Hematopoietic multipotent progenitor cell treated with erythropoietin and hydrocortisone succinate and interleukin-3 and kit ligand, for 6 days (in vitro differentiated cells): Measurements from ENCODE around the gene SLC35D1.

Experiments used
- DNase-seq: peaks from one replicate; pipeline ENCODE4 v3.0.0-alpha.2; 2015

SLC35D1 gene

GRCh38 chr1:67043366-67043765 lies 10.6 kb downstream of the SLC35D1 start:
- no peak for DNase-seq

DNA sequence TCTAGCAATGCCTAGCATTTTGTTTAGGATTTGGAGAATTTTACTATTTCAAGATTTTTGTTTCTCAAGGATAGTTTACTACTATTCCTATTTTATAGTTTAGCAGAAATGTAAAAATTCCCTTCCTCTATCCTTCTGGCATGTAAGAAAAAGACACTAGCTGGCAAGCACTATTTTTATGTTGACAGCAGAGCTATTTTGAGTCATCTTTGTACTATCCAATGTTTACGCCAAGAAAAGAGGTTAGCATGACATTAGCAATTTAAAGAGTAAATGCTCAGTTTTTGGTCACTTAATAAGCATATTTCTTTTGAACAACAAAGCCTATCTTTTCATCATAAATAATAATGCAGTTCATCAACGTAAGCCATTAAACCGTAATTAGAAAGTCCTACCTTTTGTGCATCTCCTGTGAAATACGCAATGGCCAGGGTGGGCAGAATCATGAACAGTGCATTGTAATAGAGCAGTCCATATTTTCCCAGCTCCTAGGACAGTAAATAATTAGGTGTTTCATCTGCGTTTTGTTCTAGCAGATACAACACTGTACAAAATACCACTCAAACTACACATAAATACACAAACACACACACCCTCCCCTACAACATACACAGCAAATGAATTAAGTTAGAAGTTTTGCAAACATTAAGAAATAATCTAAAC lies 12.0 kb downstream of the SLC35D1 start:
- DNase-seq, result no peak

DNA sequence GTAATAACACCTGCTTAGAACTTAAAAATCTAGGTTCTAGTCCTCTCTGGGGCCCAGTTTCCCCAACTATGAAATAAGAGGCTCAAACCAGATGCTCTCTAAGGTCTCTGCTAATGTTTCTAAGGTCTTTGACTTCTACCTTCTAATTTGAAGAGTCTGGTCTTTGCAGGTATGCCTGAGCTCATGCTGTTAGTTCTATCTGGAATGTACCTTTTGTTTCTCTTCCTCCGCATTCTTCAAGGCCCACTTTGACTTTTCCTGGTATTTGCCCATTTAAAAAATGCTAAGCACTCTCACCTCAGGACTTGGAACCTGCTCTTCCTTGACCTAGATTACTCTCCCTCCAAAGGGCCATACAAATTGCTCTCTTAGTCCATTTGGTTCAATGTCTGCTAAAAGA lies 13.5 kb downstream of the SLC35D1 start:
- DNase-seq, result no peak

DNA sequence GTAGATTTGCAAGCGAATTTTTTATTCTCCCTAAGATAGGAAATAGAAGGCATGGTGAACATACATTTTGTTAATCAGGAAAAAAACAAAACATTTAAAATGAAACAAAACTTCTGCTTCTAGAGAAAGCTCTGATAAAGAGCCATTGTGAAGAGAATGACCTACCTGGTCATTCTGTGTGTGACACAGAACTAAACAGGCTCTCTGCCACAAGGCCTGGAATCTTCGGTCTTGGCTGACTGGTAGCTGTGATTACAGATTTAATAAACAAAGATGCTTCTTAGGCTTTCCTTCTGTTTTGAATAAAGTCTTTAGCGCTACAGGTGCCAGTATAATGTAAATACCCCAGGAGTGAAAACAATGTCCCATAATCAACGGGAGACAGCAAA lies 22.1 kb downstream of the SLC35D1 start:
- no peak for DNase-seq

GRCh38 chr1:67031121-67031858 lies 22.7 kb downstream of the SLC35D1 start:
- DNase-seq, result no peak

- DNase-seq, result no peak
Measured at GRCh38 chr1:67029472-67029871, 24.5 kb downstream of the SLC35D1 start.

DNA sequence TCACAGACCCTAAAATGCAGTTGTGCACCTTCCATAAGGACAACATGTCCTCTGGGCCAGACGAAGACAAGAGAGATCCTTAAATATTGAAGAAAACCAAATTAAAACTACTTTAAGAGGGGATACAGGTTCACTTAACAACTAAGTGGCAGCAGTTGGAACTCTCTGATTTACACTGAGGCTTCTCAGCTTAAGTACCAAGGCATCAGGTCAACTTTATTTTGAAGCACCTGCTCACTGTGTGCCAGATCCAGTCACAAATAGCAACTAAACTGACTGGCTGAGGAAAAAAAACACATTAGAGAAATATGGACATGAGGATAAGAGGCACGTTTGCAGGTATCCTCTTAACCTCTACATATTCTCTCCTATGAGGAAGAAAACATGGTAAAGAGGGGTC lies 33.2 kb downstream of the SLC35D1 start:
- DNase-seq, result no peak

DNA sequence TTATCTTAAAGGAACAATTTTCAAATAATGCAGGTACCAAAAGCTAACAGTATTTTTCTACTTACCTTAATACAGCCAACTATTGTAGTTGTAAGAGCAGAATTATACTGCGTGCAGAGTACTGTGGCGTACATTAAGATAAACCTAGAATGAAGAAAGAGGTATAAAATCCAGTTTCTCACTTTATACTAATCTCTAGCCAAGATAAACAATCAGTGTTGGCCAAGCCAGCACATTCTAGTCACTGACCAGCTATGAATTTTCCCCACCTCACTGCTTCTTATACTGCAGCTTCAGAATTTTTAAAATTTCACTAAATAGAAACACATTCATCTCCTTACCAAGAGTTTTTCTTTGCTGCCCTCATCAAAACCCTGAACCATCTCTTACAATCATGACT lies 33.6 kb downstream of the SLC35D1 start:
- DNase-seq, result no peak

GRCh38 chr1:67019600-67020136 lies 34.3 kb downstream of the SLC35D1 start:
- DNase-seq, result no peak

- DNase-seq, result no peak
Measured at GRCh38 chr1:67019121-67019520, 34.8 kb downstream of the SLC35D1 start.

DNA sequence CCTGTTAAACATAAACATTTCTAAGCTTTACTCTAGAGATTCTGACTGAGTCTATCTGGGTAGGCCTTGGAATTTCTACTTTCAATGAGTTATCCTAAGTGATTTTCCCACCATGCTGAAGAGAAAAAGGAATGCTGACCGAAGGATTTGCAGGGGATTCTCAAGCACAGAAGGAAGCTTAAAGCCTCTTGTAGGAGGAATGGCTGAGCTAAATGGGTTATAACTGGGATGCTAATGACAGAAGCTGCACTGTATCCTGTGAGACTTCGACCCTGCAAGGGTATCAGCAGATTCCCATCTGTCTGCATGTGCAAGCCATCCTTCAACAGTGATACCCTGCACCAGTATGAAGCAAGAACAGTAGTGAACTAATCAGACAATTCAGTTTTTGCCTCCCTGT lies 35.4 kb downstream of the SLC35D1 start:
- no peak for DNase-seq

DNA sequence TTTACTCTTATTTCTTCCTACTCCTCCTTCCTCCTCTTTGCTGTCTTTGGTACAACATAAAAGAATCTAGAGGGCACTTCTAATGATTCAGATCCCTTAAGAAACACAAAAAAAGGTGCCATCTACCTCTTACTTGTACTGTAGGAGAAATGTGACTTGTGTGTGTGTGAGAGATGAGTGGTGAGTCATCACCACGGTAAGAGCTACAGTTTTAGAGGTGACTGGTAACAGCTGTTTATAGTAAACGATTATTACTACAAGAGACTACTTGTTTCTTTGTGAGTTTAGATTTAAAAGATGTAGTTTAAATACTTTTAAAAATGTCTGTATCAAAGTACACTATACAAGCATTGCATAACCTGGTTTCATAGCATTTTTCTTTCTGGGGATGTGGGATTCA lies 40.4 kb downstream of the SLC35D1 start:
- no peak for DNase-seq

- DNase-seq, result no peak
Measured at GRCh38 chr1:67009792-67010191, 44.2 kb downstream of the SLC35D1 start.

DNA sequence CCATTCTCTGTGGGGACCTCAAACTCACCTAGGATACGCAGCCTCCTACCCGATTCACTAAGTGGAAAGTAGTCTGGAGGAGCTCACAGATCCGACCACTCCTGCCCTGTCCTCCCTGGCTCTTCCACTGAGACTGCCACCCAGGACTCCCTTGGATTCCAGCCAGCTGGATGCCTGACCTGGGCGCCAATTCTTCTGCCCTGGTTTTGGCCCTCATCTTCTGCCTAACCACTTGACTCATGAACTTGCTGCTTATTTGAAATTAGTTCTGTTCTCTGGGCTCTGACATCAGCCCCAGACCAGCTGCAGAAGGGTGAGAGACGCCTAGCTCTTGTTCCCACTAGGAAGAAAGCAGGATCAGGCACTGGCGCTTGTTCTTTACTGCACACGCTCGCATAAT lies 48.9 kb downstream of the SLC35D1 start:
- no peak for DNase-seq

GRCh38 chr1:67004176-67004575 lies 49.8 kb downstream of the SLC35D1 start:
- DNase-seq, result no peak

- peak; percentile 28 for DNase-seq
Measured at GRCh38 chr1:67001682-67002425, 52.1 kb downstream of the SLC35D1 start.

- peak; percentile 59 for DNase-seq
Measured at GRCh38 chr1:66999640-67000400, 54.1 kb downstream of the SLC35D1 start.

DNA sequence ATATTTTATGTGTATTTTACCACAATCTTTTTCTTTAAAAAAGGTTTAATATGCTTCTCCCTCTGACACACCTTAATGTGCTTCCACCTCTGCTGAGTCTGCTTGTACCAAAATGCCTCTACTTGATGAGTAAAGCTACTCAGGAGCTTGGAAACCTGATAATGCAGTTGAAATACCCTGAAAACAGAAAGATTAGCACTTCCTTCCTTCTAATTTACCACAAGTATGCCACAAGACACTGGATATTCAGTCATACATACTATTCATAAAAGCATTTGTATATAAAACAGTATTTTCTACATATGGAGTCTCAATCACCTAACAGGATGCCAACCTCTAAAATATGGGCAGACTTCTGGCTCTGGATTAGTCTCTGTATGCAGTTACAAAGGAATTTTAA lies 55.0 kb downstream of the SLC35D1 start:
- peak; percentile 51 for DNase-seq

DNA sequence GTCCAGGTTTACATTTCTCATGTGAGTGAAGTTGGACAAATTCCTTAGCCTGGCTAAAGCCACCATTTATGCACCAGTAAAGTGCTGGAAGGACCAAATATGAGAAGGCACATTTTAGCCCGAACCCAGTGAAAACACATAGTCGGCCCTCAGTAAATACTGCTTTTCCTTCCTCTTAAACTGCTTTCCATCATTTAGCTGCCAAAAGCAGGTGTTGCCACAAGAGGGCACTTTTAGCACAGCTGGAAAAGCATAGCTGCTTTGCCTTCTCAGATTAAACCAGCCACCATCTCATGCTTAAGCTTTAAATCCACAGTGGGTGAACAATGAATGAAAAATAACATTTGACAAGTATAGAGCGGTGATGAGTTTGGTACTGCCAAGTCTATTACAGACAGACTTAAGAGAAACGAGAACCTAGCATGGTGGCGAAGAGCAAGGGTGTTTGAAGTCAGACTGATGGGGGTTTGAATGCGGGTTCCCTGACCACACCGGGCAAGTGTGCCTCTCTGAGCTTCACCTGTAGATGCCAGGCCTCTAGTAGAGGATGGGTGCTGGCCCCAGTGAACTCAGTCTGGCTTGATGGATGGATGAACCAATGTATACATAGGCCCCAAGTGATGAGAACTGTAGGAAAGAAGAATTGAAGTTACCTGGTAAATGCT lies 57.8 kb downstream of the SLC35D1 start:
- DNase-seq, result peak; percentile 92

GRCh38 chr1:66993076-66993475 lies 60.9 kb downstream of the SLC35D1 start:
- no peak for DNase-seq

DNA sequence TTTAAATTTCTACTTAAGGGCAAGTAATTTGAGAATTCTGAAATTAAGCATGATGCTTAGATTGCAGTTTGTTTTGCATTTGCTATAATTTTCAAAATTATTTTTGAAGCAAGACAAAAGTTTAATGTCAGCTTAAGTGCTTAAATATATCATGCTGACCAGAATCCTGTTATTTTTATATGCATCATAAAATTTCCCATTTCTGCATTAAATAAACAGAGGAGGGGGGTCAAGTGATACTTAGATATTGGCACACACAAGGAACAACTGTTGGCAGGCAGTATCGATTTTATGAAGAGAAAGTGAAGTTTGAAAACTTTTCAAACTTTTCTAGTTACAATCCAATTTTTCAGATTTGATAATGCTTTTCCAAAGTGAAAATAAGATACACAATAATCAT lies 68.1 kb downstream of the SLC35D1 start:
- no peak for DNase-seq

DNA sequence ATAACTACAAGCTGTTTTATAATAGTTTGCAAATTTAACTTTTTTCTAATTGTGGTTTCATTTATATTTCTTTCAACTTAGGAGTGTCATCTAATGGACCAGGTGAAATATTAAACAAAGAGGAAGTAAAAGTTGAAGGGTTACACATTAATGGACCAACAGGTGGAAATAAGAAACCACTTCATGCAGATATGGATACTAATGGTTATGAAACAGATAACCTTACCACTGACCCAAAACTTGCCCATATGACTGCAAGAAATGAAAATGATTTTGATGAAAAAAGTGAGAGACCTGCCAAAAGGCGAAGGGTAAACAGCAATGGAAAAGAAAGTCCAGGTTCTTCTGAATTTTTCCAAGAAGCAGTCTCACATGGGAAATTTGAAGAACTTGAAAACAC lies 69.5 kb downstream of the SLC35D1 start:
- no peak for DNase-seq
